Dermis microvascular lymphatic vessel endothelial cell (primary cell): ENCODE results near the gene SLC4A3. TPM values are rescaled to one million over a fixed set of nuclear protein-coding genes. Genes with fewer than 3 reads are reported as not detected.

ENCODE experiments used
- DNase-seq, 2 donors: peaks; one replicate each; pipeline versions ENCODE4 v3.0.0 to v3.0.0-alpha.2; 2010; ENCODE audit warnings: low read depth in 2 of 2
- total RNA-seq: library from RNA; depleted of rRNA; stranded (reverse); fragments of >200 nt; gene quantifications from 2 replicates; pipeline ENCODE4 v1.2.1, GENCODE V29; 2014

Gene SLC4A3
- total RNA-seq, 1 donor from 2014 or later, result 0.13 TPM

DNA sequence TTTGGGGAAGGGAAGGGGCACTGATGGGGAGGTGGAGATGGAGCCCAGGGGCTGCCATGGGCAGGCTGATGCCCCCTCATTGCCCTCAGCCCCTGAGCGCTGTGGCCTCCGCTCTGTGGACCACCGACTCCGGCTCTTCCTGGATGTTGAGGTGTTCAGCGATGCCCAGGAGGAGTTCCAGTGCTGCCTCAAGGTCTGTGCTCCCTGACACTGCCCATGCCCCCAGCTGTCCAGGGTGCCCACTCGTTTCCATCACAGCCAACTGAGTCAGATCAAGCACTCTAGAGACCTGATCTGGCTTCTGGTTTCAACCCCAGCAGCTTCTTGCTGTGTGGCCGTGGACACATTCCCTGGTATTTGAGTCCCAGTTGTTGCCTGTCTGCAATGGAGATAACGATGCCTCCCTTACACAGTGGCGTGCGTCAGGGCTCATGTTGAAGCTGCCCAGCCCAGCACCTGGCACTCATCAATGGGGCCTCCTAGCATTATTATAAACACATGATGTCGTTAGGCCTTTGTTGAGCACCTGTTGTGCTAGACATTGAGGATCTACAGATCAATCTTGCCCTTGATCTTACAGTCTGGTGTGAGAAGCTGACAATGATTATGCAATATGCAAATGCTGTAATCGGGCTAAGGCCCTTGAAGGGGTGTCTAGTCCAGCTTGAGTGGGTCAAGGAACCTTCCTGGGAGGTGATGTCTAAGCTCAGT lies 15.4 kb upstream of the SLC4A3 start:
- no peak for DNase-seq

DNA sequence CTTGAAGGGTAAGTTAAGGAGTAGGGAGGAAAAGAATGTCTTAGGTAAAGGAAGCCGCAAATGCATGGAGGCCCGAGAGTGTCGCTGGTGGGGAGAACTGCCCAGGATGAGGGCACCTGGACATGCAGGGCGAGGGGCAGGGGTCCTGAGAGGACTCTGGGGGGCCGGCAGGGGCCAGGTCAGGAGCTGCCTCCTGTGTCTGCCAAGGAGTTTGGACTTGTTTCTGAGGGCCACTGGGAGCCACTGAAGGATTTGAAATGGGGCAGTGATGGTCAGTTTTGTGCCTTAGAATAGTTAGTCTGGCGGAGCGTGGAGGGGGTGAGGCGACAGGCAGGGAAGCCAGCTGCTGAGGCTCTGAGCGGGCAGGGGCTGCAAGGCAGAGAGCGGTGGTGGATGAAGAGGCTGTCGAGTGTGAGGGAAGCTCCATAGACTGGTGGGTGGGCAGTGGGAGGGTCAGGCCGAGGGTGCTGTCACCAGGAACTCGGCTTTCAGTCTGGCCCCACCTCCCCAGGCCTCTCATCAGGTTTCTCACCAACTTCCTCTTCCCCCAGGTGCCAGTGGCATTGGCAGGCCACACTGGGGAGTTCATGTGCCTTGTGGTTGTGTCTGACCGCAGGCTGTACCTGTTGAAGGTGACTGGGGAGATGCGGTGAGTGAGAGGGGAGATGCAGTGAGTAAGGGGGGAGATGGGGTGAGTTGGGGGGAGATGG lies 14.7 kb upstream of the SLC4A3 start:
- no peak for DNase-seq

- no peak for DNase-seq
Measured at GRCh38 chr2:219613461-219614070, 13.9 kb upstream of the SLC4A3 start.

DNA sequence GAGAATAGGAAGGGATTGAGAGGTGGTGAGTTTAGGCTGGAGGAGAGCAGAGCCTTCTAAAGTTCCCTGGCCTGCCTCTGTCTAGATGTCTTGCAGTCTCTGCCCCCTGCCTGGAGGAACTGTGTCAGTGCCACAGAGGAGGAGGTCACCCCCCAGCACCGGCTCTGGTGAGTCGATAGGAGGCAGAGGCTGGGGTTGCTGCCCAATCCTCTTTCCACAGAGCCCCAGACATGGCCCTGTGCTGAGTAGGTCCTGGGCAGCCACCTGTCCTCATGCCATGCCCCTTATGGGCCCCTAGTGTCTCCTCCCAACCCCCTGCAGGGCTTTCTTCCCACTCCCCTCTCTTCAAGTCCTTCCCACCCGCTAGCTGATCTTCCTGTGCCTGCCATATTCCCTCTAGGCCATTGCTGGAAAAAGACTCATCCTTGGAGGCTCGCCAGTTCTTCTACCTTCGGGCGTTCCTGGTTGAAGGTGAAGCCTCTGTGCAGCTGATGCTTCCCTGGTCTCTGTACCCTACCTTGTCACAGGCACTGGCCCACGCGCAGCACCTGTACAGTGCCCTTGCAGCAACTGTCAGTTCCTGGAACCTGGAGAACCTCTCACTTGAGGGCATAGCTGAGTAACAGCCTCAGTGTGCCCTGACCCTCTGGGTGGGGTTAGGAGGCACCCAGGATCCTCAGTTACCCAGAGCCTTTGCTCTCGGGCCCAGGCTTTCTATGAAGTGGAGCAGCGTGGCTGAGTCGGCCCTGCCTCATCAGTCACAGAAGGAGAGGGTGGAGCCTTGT lies 13.2 kb upstream of the SLC4A3 start:
- no peak for DNase-seq

- DNase-seq, result no peak
Measured at GRCh38 chr2:219615036-219615435, 12.4 kb upstream of the SLC4A3 start.

GRCh38 chr2:219615894-219616293 lies 11.5 kb upstream of the SLC4A3 start:
- DNase-seq, result no peak

GRCh38 chr2:219616550-219616949 lies 10.9 kb upstream of the SLC4A3 start:
- no peak for DNase-seq

- DNase-seq, result no peak
Measured at GRCh38 chr2:219618733-219619122, 8.7 kb upstream of the SLC4A3 start.

DNA sequence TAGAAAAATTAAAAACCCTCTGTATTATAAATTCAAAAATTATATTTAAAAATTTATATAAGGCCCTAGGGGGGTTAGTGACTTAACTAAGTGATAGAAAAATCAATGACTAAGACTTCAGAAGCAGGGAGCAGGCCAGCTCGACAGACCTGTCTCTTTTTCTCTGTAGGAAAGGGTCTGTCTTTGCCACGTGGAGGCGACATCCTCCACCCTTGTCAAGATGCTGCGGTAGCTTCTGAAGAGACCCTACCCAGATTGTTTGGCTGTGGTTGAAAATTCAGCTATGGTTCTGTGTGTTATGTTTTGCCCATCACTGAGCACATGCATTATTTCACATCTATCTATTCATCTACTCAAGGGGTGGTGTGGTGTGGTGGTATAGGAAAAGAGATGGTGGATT lies 8.2 kb upstream of the SLC4A3 start:
- DNase-seq, result no peak

DNA sequence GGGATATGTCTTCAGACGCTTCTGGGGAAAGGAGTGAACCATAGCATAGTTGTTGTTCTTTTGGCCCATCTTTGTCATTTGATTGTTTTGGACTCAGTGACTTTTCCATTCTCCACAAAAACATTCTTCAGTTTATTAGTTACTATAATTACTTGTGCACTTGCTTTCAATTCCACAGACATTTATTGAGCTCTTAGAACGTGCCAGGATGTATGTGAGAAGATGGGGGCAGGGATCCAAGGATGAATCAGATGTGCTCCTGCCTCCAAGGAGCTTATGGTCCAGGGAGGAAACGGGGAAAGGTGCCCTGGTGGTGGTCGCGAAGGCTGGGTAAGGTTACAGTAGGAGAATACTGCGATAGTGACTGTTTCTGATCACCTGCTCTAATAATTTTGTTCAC lies 6.9 kb upstream of the SLC4A3 start:
- no peak for DNase-seq

DNA sequence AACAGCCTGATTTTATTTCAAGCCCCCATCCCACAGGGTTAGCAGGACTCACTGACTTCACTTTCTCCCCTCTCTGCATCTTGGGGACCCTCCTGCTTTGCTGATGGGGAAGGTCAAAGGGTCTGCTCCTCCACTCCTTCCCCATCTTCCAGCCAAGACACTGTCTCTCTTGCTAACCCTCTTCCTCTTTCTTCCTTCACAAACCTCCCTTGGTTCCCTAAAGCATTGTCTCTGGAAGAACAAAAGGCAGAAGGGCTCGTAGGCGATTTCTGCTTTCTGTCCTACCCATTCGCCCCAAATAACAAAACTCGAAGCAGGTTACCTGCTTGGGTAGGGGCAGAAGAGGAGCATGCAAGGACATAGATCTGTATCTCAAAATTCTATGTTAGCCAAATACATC lies 5.5 kb upstream of the SLC4A3 start:
- no peak for DNase-seq

- DNase-seq, result no peak
Measured at GRCh38 chr2:219622472-219622871, 5.0 kb upstream of the SLC4A3 start.

DNA sequence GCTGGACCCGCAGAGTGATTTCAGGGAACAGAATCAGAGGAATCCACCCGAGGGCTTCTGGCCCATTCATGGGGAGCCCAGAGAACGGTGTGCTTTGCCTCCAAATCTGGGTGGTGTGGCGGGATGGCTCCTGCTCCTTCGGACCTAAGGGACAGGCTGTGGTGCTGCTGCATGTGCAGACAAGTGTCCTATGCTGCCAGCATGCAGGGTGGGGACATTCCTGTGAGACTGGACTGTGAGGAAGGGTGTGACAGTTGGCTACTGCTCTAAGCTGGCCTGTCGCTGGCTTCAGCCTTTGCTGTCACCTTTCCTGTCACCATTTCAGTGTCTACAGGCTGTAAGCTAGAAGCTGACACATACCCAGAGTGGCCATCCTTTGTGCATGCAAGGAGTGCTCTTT lies 2.9 kb upstream of the SLC4A3 start:
- DNase-seq, result no peak

DNA sequence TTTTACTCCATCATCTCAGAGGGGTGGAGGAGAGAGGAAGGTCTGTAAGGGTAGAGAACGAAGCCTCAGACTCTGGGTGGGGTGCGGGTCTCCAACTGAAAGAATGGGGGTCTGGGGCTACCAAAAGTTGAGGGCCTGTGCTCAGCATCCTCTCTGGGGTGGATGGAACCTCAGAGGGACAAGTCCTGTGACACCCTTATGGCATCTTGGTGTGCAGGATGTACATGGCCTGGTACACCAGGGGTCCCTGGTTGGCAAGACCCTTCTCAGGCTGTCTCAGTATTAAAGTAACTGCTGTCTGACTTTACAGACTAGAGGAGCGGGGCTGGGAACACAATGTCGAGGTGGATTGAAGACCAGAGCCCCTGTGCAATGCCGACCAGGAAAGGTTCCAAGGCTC lies 2.3 kb upstream of the SLC4A3 start:
- DNase-seq, result no peak

GRCh38 chr2:219626540-219626939 lies 890 bp upstream of the SLC4A3 start:
- DNase-seq, result no peak

DNA sequence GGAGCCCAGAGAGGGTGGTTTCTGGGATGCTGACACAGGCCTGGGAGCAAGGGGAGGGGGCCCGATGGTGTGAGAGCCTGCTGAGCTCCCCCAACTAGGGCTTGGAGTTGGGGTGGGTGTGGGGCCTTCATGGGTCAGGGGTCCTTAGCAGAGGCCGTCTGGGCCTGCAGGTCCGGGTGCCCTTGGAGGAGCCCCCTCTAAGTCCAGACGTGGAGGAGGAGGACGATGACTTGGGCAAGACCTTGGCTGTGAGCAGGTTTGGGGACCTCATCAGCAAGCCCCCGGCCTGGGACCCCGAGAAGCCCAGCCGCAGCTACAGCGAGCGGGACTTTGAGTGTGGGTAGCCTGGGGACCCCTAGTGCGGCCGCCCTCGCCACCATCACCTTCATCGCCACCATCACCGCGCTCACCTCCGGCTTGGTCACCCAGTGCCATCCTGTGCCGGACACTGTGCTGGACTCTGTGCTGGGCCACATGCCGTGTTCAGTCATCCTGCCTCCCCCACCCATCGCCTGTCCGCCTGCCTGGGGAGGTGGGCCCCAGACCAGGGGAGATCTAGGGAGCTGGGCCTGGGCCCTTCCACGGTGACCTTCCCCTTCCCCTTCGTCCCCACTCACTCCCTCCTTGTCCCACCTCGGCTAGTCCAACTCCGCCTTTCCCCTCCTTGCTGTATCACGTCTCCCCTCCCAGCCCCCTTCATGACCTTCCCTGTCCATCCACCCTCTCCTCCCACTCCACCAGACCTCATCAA lies 980 bp downstream of the SLC4A3 start:
- DNase-seq, result no peak

DNA sequence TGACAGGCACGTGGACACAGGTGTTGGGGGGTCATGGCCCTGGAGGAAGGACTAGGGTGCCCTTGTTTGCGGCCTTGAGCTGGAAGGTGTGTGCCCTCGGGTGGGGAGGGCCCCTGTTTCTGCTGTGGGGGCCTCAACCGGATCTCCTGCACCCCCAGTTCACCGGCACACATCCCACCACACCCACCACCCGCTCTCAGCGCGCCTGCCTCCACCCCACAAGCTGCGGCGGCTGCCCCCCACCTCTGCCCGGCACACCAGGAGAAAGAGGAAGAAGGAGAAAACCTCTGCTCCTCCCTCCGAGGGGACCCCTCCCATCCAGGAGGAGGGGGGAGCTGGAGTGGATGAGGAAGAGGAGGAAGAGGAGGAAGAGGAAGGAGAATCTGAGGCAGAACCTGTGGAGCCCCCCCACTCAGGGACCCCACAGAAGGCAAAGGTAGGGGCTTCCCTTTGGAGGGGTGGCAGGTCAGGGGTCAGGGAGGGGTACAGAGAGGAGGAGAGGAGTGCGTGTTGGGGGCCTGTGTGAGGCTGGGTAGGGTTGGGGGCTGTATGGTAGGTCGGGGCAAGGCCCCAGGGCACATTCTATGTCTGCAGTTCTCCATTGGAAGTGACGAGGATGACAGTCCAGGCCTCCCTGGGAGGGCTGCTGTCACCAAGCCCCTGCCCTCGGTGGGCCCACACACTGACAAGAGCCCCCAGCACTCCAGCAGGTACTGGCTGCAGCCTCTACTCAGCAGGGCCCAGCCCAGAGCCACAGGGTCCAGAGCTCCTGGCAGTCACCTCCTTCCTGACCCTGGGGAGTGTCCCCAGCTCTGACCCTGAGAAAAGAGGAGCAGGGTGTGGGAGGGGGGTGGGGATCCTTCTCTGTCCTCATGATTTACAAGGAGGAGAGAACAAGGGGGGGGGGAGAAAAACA lies 1.8 kb downstream of the SLC4A3 start:
- no peak for DNase-seq

DNA sequence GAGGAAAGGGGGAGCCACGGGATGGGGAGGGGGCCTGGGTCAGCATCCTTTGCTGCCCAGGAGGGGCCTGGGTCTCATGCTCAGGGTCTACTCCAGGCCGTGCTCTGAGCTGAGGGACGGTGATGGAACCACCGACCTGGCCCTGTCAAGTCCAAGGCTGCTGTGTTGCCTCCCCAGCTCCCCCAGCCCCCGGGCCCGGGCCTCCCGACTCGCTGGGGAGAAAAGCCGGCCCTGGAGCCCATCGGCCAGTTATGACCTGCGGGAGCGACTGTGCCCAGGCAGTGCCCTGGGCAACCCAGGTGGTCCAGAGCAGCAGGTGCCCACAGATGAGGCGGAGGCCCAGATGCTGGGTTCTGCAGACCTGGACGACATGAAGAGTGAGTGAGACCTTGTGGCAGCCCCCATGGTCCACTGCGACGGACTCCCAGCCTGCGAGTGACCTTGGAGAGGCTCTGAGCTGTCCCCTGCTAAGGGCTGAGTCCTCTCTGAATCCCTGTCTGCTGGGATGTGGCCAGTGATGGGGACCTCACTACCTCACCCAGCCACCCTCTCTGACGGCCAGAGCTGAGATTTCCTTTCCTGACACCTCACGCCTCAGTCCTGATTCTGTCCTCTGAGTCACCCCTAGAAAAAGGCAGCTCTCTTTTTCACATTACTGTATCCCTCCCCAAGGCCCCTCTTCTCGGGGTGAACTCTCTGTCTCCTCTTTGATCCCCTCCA lies 2.7 kb downstream of the SLC4A3 start:
- DNase-seq, result no peak

- no peak for DNase-seq
Measured at GRCh38 chr2:219630770-219631405, 3.5 kb downstream of the SLC4A3 start.
